ENCODE measurements around the gene PALM2AKAP2. TPM values are rescaled to one million over a fixed set of nuclear protein-coding genes. Genes with fewer than 3 reads are reported as not detected.

The PALM2AKAP2 gene
- total and polyA plus RNA-seq, 11 donors: 4.1 to 132 (median 81.3) TPM

- H3K27ac ChIP-seq: no peak overlapping the region
- no peak for TF ChIP-seq CTCF (IDR thresholded peaks at IDR 0.05)
- no peak for TF ChIP-seq POLR2A (IDR thresholded peaks at IDR 0.05)
- DNase-seq (no peak), ATAC-seq (no peak)
- no peak overlapping the region for H3K4me3 ChIP-seq
- no peaks in the 10 kb centered on the region for H3K36me3 ChIP-seq
- H3K27me3 ChIP-seq: no peaks in the 10 kb centered on the region
- peaks cover 0 to 25% (median 8%) of the 10 kb centered on the region in 12 donors for H3K4me1 ChIP-seq
- intact Hi-C loops (cut with DNase I): no loop called here
- no peaks in the 10 kb centered on the region for H3K9me3 ChIP-seq
- 88 to 98% (median 92%) methylated on average over 2 of the region's 2 CpGs for WGBS, 4 donors
Measured at GRCh38 chr9:109766351-109766750, 13.6 kb upstream of the PALM2AKAP2 start.

GRCh38 chr9:109767404-109767803, 12.6 kb upstream of the PALM2AKAP2 start:
- intact Hi-C loops (cut with DNase I): no loop called here
- H3K27ac ChIP-seq: no peak overlapping the region
- H3K9me3 ChIP-seq: no peaks in the 10 kb centered on the region
- H3K4me3 ChIP-seq: no peak overlapping the region
- H3K4me1 ChIP-seq: peaks cover 0 to 35% (median 18%) of the 10 kb centered on the region in 12 donors
- no peak for ATAC-seq
- H3K27me3 ChIP-seq: no peaks in the 10 kb centered on the region
- TF ChIP-seq CTCF (IDR thresholded peaks at IDR 0.05) (no peak), POLR2A (IDR thresholded peaks at IDR 0.05) (no peak)
- H3K36me3 ChIP-seq: no peaks in the 10 kb centered on the region
- DNase-seq: no peak
- 46 to 68% (median 53%) methylated on average over 4 of the region's 4 CpGs for WGBS, 4 donors

- no peak overlapping the region for H3K4me3 ChIP-seq
- ATAC-seq (no peak), DNase-seq (no peak)
- H3K27me3 ChIP-seq: no peaks in the 10 kb centered on the region
- no peaks in the 10 kb centered on the region for H3K36me3 ChIP-seq
- peaks cover 0 to 37% (median 21%) of the 10 kb centered on the region in 12 donors for H3K4me1 ChIP-seq
- WGBS, 4 donors: 82 to 92% (median 87%) methylated on average over 1 of the region's 1 CpG
- no peaks in the 10 kb centered on the region for H3K9me3 ChIP-seq
- intact Hi-C loops (cut with DNase I): loop anchor here in 1 of 10 donors (2.0 kb wide), 1 partner anchor 17 kb away; no protein-coding TSS in a partner anchor
- TF ChIP-seq POLR2A (IDR thresholded peaks at IDR 0.05) (no peak), CTCF (IDR thresholded peaks at IDR 0.05) (no peak)
- H3K27ac ChIP-seq: no peak overlapping the region
Measured at GRCh38 chr9:109767814-109768213, 12.2 kb upstream of the PALM2AKAP2 start.

GRCh38 chr9:109769250-109769649, 10.7 kb upstream of the PALM2AKAP2 start:
- Histone ChIP-seq H3K27ac (no peak overlapping the region), H3K4me3 (no peak overlapping the region), H3K27me3 (no peaks in the 10 kb centered on the region), H3K36me3 (no peaks in the 10 kb centered on the region), H3K9me3 (no peaks in the 10 kb centered on the region), H3K4me1 (peaks cover 0 to 37% (median 21%) of the 10 kb centered on the region in 12 donors)
- ATAC-seq (peak; percentile 18 to 69 (median 52)), DNase-seq (no peak)
- intact Hi-C loops (cut with DNase I): loop anchor here in 1 of 10 donors (2.0 kb wide), 1 partner anchor 18 kb away; no protein-coding TSS in a partner anchor
- 37 to 43% (median 38%) methylated on average over 2 of the region's 2 CpGs for WGBS, 4 donors
- no peak for TF ChIP-seq CTCF (IDR thresholded peaks at IDR 0.05)
- no peak for TF ChIP-seq POLR2A (IDR thresholded peaks at IDR 0.05)

Measured in heart left ventricle (tissue), 16 donors.